K562 (cell line): ENCODE data around the gene CXXC1. TPM values are rescaled to one million over a fixed set of nuclear protein-coding genes. Genes with fewer than 3 reads are reported as not detected.

Source experiments
- ATAC-seq: fragments of 200-7000 bp; cut with Tn5 transposase; 3 replicates; pipeline ENCODE4 v1.9.1; 2020; ENCODE audit warnings: moderate library complexity
- BruUV-seq: library from RNA; stranded (reverse); fragments of 400-500 nt; replicated peaks from 2 replicates; lab custom pipeline; 2021; lab: Mats Ljungman, UMichigan
- CTCF ChIA-PET: fragments of 300-600 bp; formaldehyde crosslinking; extraction: SDS; loops from one replicate; lab custom pipeline; 2021; ENCODE audit warnings: low intra/inter-chr PET ratio; lab: Yijun Ruan, JAX
- POLR2A ChIA-PET: fragments of 300-600, 350-650 bp; sonication (Branson Sonifier 250); formaldehyde crosslinking; extraction: SDS; loops from one replicate; lab custom pipeline; 2021; ENCODE audit warnings: antibody characterized with exemption, inconsistent platforms; lab: Yijun Ruan, JAX
- DNase-seq, 4 experiments: peaks; one replicate each; pipeline versions ENCODE4 v3.0.0 to v3.0.0-alpha.2; 2011 to 2018; ENCODE audit warnings: low spot score in 3 of 4, mixed read lengths in 3 of 4; ENCODE audit errors: extremely low read depth in 1 of 4
- FAIRE-seq: peaks from 2 replicates; lab custom pipeline; 2011; peaks lifted over from hg19 to GRCh38; lab: Jason Lieb, UNC
- H2AFZ ChIP-seq: 2 replicates; pipeline ENCODE4 v1.6.0; 2011; ENCODE audit warnings: low read depth, low read length, control low read depth, inconsistent platforms
- H3K27ac ChIP-seq: fragments of 200-600 bp; 3 replicates; pipeline ENCODE4 v1.8.0; 2011; ENCODE audit warnings: low read depth, mild to moderate bottlenecking, control low read depth, inconsistent platforms, low read length, moderate library complexity, mixed read lengths; ENCODE audit errors: extremely low read depth
- H3K27me3 ChIP-seq, 2 experiments: fragments of 300-600 bp in 1 of 2; 2 replicates in 1 of 2; 3 replicates in 1 of 2; pipeline versions ENCODE4 v1.6.0 to v1.8.0; 2011; ENCODE audit warnings: inconsistent platforms in 2 of 2, low read length in 2 of 2, mild to moderate bottlenecking in 1 of 2, mixed read lengths in 1 of 2, moderate library complexity in 1 of 2; ENCODE audit not compliant: control insufficient read depth in 2 of 2, insufficient read depth in 2 of 2
- H3K36me3 ChIP-seq: fragments of 300-600 bp; 3 replicates; pipeline ENCODE4 v1.8.0; 2011; ENCODE audit warnings: mild to moderate bottlenecking, low read length, inconsistent platforms; ENCODE audit not compliant: control insufficient read depth, insufficient read depth
- H3K4me1 ChIP-seq, 2 experiments: fragments of 200-600 bp in 1 of 2; replicated peaks in 1 of 2; 2 replicates in 1 of 2; 3 replicates in 1 of 2; pipeline versions ENCODE4 v1.5.1 to v1.8.0; 2011; ENCODE audit warnings: inconsistent platforms in 2 of 2, low read length in 2 of 2, mild to moderate bottlenecking in 1 of 2, mixed read lengths in 1 of 2, moderate library complexity in 1 of 2; ENCODE audit not compliant: control insufficient read depth in 2 of 2, insufficient read depth in 2 of 2
- H3K4me2 ChIP-seq: 2 replicates; pipeline ENCODE4 v1.6.1; 2011; ENCODE audit warnings: low read length, control low read depth, inconsistent platforms, mixed read lengths; ENCODE audit not compliant: insufficient read depth
- H3K4me3 ChIP-seq: fragments of 200-600 bp; sonication (generic), shearing (Covaris generic); 2 replicates; pipeline ENCODE4 v1.5.1; 2016; ENCODE audit warnings: control low read depth, inconsistent platforms
- H3K79me2 ChIP-seq: fragments of 200-600 bp; 3 replicates; pipeline ENCODE4 v1.8.0; 2011; ENCODE audit warnings: low read length, inconsistent platforms; ENCODE audit not compliant: control insufficient read depth, insufficient read depth
- H3K9ac ChIP-seq, 2 experiments: 2 replicates each; pipeline versions ENCODE4 v1.6.0 to v1.6.1; 2011; ENCODE audit warnings: low read depth in 2 of 2, low read length in 2 of 2, control low read depth in 1 of 2, inconsistent platforms in 1 of 2, mild to moderate bottlenecking in 1 of 2, mixed read lengths in 1 of 2; ENCODE audit not compliant: insufficient read depth in 1 of 2
- H3K9me1 ChIP-seq: one replicate; pipeline ENCODE4 v1.6.0; 2011; ENCODE audit warnings: inconsistent platforms, mild to moderate bottlenecking, low read length, moderate library complexity; ENCODE audit not compliant: control insufficient read depth, insufficient read depth
- H3K9me3 ChIP-seq: replicated peaks from 2 replicates; pipeline ENCODE4 v1.5.1; 2011; ENCODE audit warnings: low read depth, low read length, inconsistent platforms; ENCODE audit not compliant: control insufficient read depth, insufficient read depth
- H4K20me1 ChIP-seq: replicated peaks from 2 replicates; pipeline ENCODE4 v1.6.1; 2011; ENCODE audit warnings: low read length, inconsistent platforms, mixed read lengths; ENCODE audit not compliant: control insufficient read depth, insufficient read depth
- CBX1 ChIP-seq: sonication (generic); IDR thresholded peaks from 2 replicates; pipeline ENCODE4 v1.6.1; 2016; ENCODE audit warnings: antibody characterized with exemption, low read depth, mild to moderate bottlenecking
- CBX8 ChIP-seq: fragments of 200-600 bp; sonication (generic); IDR thresholded peaks from 2 replicates; pipeline ENCODE4 v1.6.1; 2012; ENCODE audit warnings: borderline replicate concordance, mixed run types, low read depth, mild to moderate bottlenecking, moderate library complexity, mixed read lengths, low read length, control low read depth, inconsistent platforms; ENCODE audit not compliant: poor library complexity, severe bottlenecking; ENCODE audit errors: extremely low read depth
- DPF2 ChIP-seq: fragments of 450-650 bp; IDR thresholded peaks from 2 replicates; pipeline ENCODE4 v1.6.1; 2016
- NBN ChIP-seq: fragments of 450-650 bp; IDR thresholded peaks from 2 replicates; pipeline ENCODE4 v1.6.1; 2016; ENCODE audit warnings: low read depth, mild to moderate bottlenecking
- NR4A1 ChIP-seq, 2 experiments: fragments of 250-450 bp in 1 of 2; fragments of 450-650 bp in 1 of 2; sonication (Bioruptor Pico) in 1 of 2; IDR thresholded peaks; 2 replicates each; pipeline versions ENCODE4 v1.4.0 to v1.6.1; 2016 to 2020; ENCODE audit warnings: mild to moderate bottlenecking in 2 of 2, missing compliant biosample characterization in 1 of 2, missing genetic modification characterization in 1 of 2, moderate library complexity in 1 of 2
- PHB ChIP-seq: fragments of 250-450 bp; sonication (Bioruptor Pico); IDR thresholded peaks from 2 replicates; pipeline ENCODE4 v1.5.0; 2021
- PHF21A ChIP-seq: fragments of 450-650 bp; IDR thresholded peaks from 2 replicates; pipeline ENCODE4 v1.6.1; 2017; ENCODE audit warnings: low read depth, borderline replicate concordance
- RBM34 ChIP-seq: fragments of 200-400 bp; formaldehyde crosslinking; IDR thresholded peaks from 2 replicates; pipeline ENCODE4 v1.6.1; 2018; ENCODE audit warnings: low read length, borderline replicate concordance; ENCODE audit not compliant: insufficient read depth
- RFX5 ChIP-seq: IDR thresholded peaks from 2 replicates; pipeline ENCODE4 v1.6.1; 2011; ENCODE audit warnings: low read depth, mild to moderate bottlenecking, improper control_type of control experiment, low read length
- SNIP1 ChIP-seq: fragments of 450-650 bp; IDR thresholded peaks from 2 replicates; pipeline ENCODE4 v1.7.1; 2017; ENCODE audit warnings: low read depth, mild to moderate bottlenecking
- TAF7 ChIP-seq: fragments of 450-650 bp; IDR thresholded peaks from 2 replicates; pipeline ENCODE4 v1.6.1; 2016; ENCODE audit warnings: missing genetic modification characterization, missing compliant biosample characterization
- ZNF174 ChIP-seq: fragments of 250-450 bp; sonication (Bioruptor Pico); IDR thresholded peaks from 2 replicates; pipeline ENCODE4 v1.4.0; 2020; ENCODE audit warnings: mild to moderate bottlenecking
- ZNF3 ChIP-seq: fragments of 250-450 bp; sonication (Bioruptor Pico); IDR thresholded peaks from 2 replicates; pipeline ENCODE4 v1.5.0; 2021; ENCODE audit warnings: mild to moderate bottlenecking, moderate library complexity
- whole genome bisulfite sequencing: fragments of 100-300 bp; shearing (Covaris generic); methylation state at CpG from one replicate; pipeline ENCODE4 v1.1.6; 2016; ENCODE audit warnings: low coverage, mixed read lengths; ENCODE audit not compliant: insufficient coverage; ENCODE audit errors: missing lambda C conversion rate; 5-methylcytosine and 5-hydroxymethylcytosine counted together
- in situ Hi-C: fragments of 300-500 bp; cut with MboI; formaldehyde crosslinking; loops from 4 replicates; pipeline ENCODE4 v1.15.0; 2018; ENCODE audit warnings: inconsistent platforms, mixed read lengths
- intact Hi-C: fragments of 100-400 bp; cut with micrococcal nuclease; formaldehyde crosslinking; loops from 2 replicates; pipeline ENCODE4 v1.14.2; 2022
- polyA plus RNA-seq, 8 experiments: library from polyadenylated mRNA; depleted of rRNA in 4 of 8; stranded (reverse) in 5 of 8; unstranded in 3 of 8; fragments of >200 nt; fragmentation: Nextera tagmentation in 2 of 8; fragmentation: Illumina TruSeq in 1 of 8; extraction: Ambion mirVana in 2 of 8; extraction: Trizol in 1 of 8; gene quantifications; 2 replicates each; pipeline versions ENCODE4 v1.2.1 to v1.2.3, GENCODE V29; 2011 to 2014; ENCODE audit warnings: inconsistent platforms in 1 of 8, missing spikeins in 1 of 8
- total RNA-seq, 7 experiments: library from RNA; depleted of rRNA in 6 of 7; stranded (reverse); fragments of >200 nt in 6 of 7; fragmentation: Illumina TruSeq in 2 of 7; extraction: Trizol in 2 of 7; gene quantifications; 2 replicates each; pipeline versions ENCODE4 v1.2.1 to v1.2.3, GENCODE V29; 2011 to 2021; ENCODE audit warnings: low replicate concordance in 1 of 7
- TF ChIP-seq, protein P1 (sequence below): fragments of 450-650 bp; conservative IDR thresholded peaks from 2 replicates; pipeline ENCODE4 v1.6.1; 2016; ENCODE audit warnings: missing genetic modification characterization, low read depth, mild to moderate bottlenecking, control low read depth, missing compliant biosample characterization
- TF ChIP-seq, protein P2 (sequence below): sonication (generic); formaldehyde crosslinking; IDR thresholded peaks from 2 replicates; pipeline ENCODE4 v1.8.0; 2022; ENCODE audit warnings: missing genetic modification reagents, mild to moderate bottlenecking, borderline replicate concordance

The CXXC1 gene
- total and polyA plus RNA-seq, 9 of the 15 experiments (the other 6 are each of a cell fraction or from before 2014, with no cell fraction given), result 3.4 to 81.0 (median 34.1) TPM

DNA sequence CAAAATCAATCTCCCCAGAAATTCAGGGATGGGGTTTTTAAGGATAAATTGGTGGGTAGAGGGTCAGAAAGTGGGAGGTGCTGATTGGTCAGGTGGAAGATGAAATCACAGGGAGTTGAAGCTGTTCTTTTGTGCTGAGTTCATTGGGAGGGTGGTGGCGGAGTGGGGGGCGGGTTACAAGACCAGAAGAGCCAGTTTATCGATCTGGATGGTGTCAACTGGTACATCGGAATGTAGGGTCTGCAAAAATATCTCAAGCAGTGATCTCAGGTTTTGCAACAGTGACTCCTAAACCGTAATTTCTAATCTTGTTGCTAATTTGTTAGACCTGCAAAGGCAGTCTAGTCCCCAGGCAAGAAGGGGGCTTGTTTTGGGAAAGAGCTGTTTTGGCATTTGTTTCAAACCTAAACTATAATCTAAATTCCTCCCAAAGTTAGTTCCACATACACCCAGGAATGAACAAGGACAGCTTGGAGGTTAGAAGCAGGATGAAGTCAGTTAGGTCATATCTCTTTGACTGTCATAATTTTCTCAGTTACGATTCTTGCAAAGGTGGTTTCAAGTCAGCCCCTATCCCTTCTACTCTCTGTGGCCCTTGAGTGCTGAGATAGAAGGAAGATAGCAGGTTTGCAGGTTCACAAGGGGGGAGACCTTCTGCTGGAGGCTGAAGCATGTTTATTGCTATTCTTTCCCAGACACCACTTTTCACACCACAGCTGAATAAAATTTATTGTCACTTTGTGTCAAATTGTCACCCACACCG lies 12.3 kb upstream of the CXXC1 start (continued):
- TF ChIP-seq CBX8, result no peak
- TF ChIP-seq RFX5, result no peak
- TF ChIP-seq TAF7 (tag), result no peak
- TF ChIP-seq DPF2, result no peak
- TF ChIP-seq, all 486 proteins: peak for 0

DNA sequence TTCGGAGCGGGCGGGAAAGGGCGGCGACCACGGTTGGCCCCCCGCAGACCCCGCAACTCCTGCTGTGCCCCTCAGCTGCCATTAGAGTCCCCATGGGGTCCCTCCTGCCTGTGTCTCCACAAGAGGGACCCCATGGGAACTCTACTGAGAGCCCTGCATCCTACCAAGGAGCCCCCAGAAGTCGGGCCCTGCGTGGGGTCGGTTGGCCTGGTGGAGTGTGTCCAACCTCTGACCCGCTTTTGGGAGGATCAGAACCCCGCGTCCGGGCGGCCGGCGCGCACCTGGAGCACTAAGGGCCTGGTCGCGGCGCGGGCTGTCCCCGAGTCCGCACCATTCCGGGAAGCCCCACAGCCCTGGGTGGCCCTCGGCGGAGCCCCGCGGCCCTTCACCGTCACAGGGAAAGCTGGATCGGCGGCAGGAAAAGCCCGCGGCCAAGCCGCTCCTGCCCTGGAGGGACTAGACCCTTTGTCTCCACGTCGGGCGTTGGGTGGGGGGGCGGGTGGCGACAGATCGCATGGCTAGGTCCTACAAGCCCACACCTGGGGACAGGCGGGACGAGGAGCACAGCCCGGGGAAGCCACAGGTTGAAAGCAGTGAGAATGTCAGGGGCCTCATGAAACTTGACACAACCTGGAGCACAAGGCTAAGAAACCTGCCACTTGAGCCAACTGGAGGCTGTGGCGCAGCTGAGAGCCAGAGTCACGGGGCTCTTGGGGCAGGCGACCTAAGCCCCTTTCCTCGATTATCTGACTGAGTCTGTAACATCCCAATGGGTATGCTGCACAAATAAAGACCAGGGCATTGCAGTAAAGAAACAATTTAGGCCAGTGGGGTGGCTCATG lies 11.2 kb upstream of the CXXC1 start:
- H3K27me3 ChIP-seq, result no peaks in the 10 kb centered on the region
- no peaks in the 10 kb centered on the region for H3K9me1 ChIP-seq
- TF ChIP-seq, protein P1, sequence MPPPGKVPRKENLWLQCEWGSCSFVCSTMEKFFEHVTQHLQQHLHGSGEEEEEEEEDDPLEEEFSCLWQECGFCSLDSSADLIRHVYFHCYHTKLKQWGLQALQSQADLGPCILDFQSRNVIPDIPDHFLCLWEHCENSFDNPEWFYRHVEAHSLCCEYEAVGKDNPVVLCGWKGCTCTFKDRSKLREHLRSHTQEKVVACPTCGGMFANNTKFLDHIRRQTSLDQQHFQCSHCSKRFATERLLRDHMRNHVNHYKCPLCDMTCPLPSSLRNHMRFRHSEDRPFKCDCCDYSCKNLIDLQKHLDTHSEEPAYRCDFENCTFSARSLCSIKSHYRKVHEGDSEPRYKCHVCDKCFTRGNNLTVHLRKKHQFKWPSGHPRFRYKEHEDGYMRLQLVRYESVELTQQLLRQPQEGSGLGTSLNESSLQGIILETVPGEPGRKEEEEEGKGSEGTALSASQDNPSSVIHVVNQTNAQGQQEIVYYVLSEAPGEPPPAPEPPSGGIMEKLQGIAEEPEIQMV (tag), result no peak
- TF ChIP-seq SNIP1, result no peak
- no peak for TF ChIP-seq ZNF174
- TF ChIP-seq RBM34, result no peak
- TF ChIP-seq CBX1, result no peak
- TF ChIP-seq NBN, result no peak
- TF ChIP-seq PHF21A, result no peak
- no peak for TF ChIP-seq PHB (CRISPR knock-in tag)
- TF ChIP-seq, protein P2, sequence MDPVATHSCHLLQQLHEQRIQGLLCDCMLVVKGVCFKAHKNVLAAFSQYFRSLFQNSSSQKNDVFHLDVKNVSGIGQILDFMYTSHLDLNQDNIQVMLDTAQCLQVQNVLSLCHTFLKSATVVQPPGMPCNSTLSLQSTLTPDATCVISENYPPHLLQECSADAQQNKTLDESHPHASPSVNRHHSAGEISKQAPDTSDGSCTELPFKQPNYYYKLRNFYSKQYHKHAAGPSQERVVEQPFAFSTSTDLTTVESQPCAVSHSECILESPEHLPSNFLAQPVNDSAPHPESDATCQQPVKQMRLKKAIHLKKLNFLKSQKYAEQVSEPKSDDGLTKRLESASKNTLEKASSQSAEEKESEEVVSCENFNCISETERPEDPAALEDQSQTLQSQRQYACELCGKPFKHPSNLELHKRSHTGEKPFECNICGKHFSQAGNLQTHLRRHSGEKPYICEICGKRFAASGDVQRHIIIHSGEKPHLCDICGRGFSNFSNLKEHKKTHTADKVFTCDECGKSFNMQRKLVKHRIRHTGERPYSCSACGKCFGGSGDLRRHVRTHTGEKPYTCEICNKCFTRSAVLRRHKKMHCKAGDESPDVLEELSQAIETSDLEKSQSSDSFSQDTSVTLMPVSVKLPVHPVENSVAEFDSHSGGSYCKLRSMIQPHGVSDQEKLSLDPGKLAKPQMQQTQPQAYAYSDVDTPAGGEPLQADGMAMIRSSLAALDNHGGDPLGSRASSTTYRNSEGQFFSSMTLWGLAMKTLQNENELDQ, result no peak
- TF ChIP-seq NR4A1 (CRISPR knock-in tag; IDR thresholded peaks at IDR 0.05), result no peak
- no peak for TF ChIP-seq NR4A1 (tag; IDR thresholded peaks at IDR 0.05)
- no peak for TF ChIP-seq ZNF3 (CRISPR knock-in tag)
- BruUV-seq, result no TSS peak
- FAIRE-seq (no peak), DNase-seq (no peak), ATAC-seq (no peak)
- H3K4me3 ChIP-seq, result no peak overlapping the region
- H3K79me2 ChIP-seq, result no peaks in the 10 kb centered on the region
- ChIA-PET CTCF (no interaction called here), POLR2A (no interaction called here)
- no peak overlapping the region for H3K4me2 ChIP-seq
- H2AFZ ChIP-seq, result no peak overlapping the region
- no peaks in the 10 kb centered on the region for H3K9me3 ChIP-seq
- peaks cover 3 to 6% of the 10 kb centered on the region in 2 experiments; a peak in 2 of 5 replicates for H3K4me1 ChIP-seq
- H3K27ac ChIP-seq, result no peak overlapping the region
- intact Hi-C loops (no loop called here), in situ Hi-C loops (no loop called here)
- 81% methylated on average over 15 of the region's 49 CpGs for WGBS
- H4K20me1 ChIP-seq, result no peaks in the 10 kb centered on the region
- H3K9ac ChIP-seq, result no peak overlapping the region
- H3K36me3 ChIP-seq, result no peaks in the 10 kb centered on the region
